Astrocyte (in vitro differentiated cells and primary cell): ENCODE data around the gene ASF1A.

Experiments
- CTCF ChIP-seq: IDR thresholded peaks from 2 replicates; pipeline ENCODE4 v1.5.1; 2011; ENCODE audit warnings: low read depth, mild to moderate bottlenecking, inconsistent platforms, low read length, moderate library complexity; ENCODE audit not compliant: insufficient read depth
- EZH2 ChIP-seq: IDR thresholded peaks from 2 replicates; pipeline ENCODE4 v1.6.1; 2012; ENCODE audit warnings: mild to moderate bottlenecking, low read length, inconsistent platforms; ENCODE audit not compliant: insufficient read depth

- no peak for TF ChIP-seq EZH2
- no peak for TF ChIP-seq CTCF
Observed at GRCh38 chr6:118939683-118940082, 45.7 kb downstream of the ASF1A start.
